Measurements from ENCODE around the gene KDM2B.

DNA sequence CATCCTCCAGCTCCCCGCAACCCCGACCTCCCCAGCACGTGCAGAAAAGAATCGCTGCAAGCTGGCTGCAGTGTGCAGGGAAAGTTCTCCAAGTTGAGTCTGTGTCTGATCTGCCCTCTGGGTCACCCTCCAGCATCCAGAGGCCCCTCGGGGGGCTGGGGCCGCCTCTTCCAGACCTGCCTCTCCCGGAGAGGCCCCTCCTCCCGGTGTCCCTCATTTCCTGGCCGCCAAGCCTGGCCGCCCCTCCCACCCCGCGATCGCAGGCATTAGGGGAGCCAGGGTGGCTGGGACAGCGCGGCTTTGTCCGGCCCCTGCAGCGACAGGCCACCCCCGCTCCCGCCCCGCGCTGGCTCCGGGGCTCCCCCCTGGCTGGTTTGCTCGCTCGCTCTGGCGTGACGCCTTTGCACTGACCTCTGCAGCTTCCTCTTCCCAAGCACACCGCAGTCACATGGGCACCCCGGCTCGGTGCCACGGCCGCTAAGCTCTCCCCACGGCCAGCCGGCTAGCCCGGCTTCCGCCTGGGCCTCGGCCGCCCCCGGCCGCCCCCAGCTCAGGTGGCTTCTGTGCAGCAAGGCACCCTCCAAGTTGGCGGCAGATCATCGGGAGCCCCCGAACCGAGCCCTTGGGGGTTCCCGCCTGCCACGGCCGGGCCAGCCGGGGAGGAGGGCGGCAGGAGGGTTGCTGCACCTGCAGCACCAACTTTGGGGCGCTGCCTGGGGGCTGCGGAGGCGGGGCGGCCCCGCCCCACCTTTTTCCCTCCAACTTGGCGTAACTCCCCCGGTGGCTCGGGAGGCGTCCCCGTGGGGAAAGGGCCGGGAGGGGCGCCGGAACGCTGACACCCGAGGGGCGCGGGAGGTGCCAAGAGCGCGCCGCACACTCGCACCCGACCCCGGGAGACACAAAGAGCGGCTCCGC, 43.7 kb downstream of the KDM2B start:
- TF ChIP-seq, protein P1, sequence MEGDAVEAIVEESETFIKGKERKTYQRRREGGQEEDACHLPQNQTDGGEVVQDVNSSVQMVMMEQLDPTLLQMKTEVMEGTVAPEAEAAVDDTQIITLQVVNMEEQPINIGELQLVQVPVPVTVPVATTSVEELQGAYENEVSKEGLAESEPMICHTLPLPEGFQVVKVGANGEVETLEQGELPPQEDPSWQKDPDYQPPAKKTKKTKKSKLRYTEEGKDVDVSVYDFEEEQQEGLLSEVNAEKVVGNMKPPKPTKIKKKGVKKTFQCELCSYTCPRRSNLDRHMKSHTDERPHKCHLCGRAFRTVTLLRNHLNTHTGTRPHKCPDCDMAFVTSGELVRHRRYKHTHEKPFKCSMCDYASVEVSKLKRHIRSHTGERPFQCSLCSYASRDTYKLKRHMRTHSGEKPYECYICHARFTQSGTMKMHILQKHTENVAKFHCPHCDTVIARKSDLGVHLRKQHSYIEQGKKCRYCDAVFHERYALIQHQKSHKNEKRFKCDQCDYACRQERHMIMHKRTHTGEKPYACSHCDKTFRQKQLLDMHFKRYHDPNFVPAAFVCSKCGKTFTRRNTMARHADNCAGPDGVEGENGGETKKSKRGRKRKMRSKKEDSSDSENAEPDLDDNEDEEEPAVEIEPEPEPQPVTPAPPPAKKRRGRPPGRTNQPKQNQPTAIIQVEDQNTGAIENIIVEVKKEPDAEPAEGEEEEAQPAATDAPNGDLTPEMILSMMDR (conservative IDR thresholded peaks at IDR 0.05 in 1 of 2, IDR thresholded peaks at IDR 0.05 in 1 of 2; ENCODE audit: extremely low read depth in 1 of 2, insufficient read depth in 1 of 2, low read depth in 1 of 2, low read length in 2 of 2): no peak
- TF ChIP-seq EZH2 (IDR thresholded peaks at IDR 0.05; ENCODE audit: borderline replicate concordance, low read length): no peak
